Suprapubic skin (tissue), 4 donors: ENCODE results near the gene C5orf24. TPM values are rescaled to one million over a fixed set of nuclear protein-coding genes. Genes with fewer than 3 reads are reported as not detected.
"Not testable (repeated sequence)": the region's sequence is repeated elsewhere in the genome, so short reads cannot be mapped to it uniquely, and the experiment has no call there.

Source experiments
- DNase-seq, 2 donors: peaks; one replicate each; pipeline ENCODE4 v3.0.0-alpha.2; 2019; ENCODE audit warnings: low spot score in 2 of 2
- H3K27ac ChIP-seq: fragments of 200-600 bp; sonication (generic); one replicate; pipeline ENCODE4 v1.5.1; 2019
- H3K27me3 ChIP-seq: fragments of 200-600 bp; sonication (generic); one replicate; pipeline ENCODE4 v1.5.1; 2019
- H3K36me3 ChIP-seq: fragments of 200-600 bp; sonication (generic); one replicate; pipeline ENCODE4 v1.5.1; 2019
- H3K4me1 ChIP-seq: fragments of 200-600 bp; sonication (generic); one replicate; pipeline ENCODE4 v1.5.1; 2019
- H3K4me3 ChIP-seq: fragments of 200-600 bp; sonication (generic); one replicate; pipeline ENCODE4 v1.5.1; 2019; ENCODE audit warnings: mild to moderate bottlenecking
- H3K9me3 ChIP-seq: fragments of 200-600 bp; sonication (generic); one replicate; pipeline ENCODE4 v1.5.1; 2019
- CTCF ChIP-seq, 2 donors: fragments of 200-600 bp in 1 of 2; fragments of 450-650 bp in 1 of 2; sonication (generic) in 1 of 2; IDR thresholded peaks; one replicate each; pipeline ENCODE4 v1.5.1; 2016 to 2019; ENCODE audit warnings: antibody characterized with exemption in 2 of 2, mild to moderate bottlenecking in 1 of 2, moderate library complexity in 1 of 2
- EP300 ChIP-seq: sonication (generic); formaldehyde crosslinking; IDR thresholded peaks from one replicate; pipeline ENCODE4 v1.6.1; 2017; ENCODE audit warnings: antibody characterized with exemption
- POLR2A ChIP-seq, 2 donors: fragments of 450-650 bp; IDR thresholded peaks; one replicate each; pipeline ENCODE4 v1.6.1; 2017; ENCODE audit warnings: antibody characterized with exemption in 2 of 2, mild to moderate bottlenecking in 2 of 2, moderate library complexity in 2 of 2
- POLR2AphosphoS5 ChIP-seq, 3 donors: sonication (generic); formaldehyde crosslinking; IDR thresholded peaks; one replicate each; pipeline ENCODE4 v1.6.1; 2017; ENCODE audit warnings: antibody characterized with exemption in 3 of 3
- WGBS: methylation state at CpG from one replicate; pipeline ENCODE4 v1.1.5; 2018; 5-methylcytosine and 5-hydroxymethylcytosine counted together
- total RNA-seq, 4 donors: library from RNA; depleted of rRNA; stranded (reverse); fragments of >200 nt; gene quantifications; one replicate each; pipeline ENCODE4 v1.1.0, GENCODE V29; 2016

Gene C5orf24
- total RNA-seq, 4 donors from 2014 or later: 32.2 to 47.3 (median 38.0) TPM

- WGBS: 6% methylated on average over 12 of the region's 12 CpGs
Measured at GRCh38 chr5:134845335-134845851, 375 bp upstream of the C5orf24 start.

GRCh38 chr5:134846641-134846960, 833 bp downstream of the C5orf24 start:
- Histone ChIP-seq H3K27ac (peak overlapping the region; percentile 94), H3K9me3 (no peaks in the 10 kb centered on the region), H3K4me1 (peaks cover 37% of the 10 kb centered on the region), H3K27me3 (no peaks in the 10 kb centered on the region), H3K4me3 (peak overlapping the region; percentile 76), H3K36me3 (peaks cover 4% of the 10 kb centered on the region)
- DNase-seq: no peak
- WGBS: under 1% methylated on average over 11 of the region's 11 CpGs
- no peak for TF ChIP-seq POLR2AphosphoS5 (IDR thresholded peaks at IDR 0.05)
- no peak for TF ChIP-seq EP300
- TF ChIP-seq CTCF (IDR thresholded peaks at IDR 0.05): no peak
- no peak for TF ChIP-seq POLR2A (IDR thresholded peaks at IDR 0.05)

More at GRCh38 chr5:134845335-134845851, 375 bp upstream of the C5orf24 start:
- no peaks in the 10 kb centered on the region for H3K27me3 ChIP-seq
- no peaks in the 10 kb centered on the region for H3K9me3 ChIP-seq
- no peak for DNase-seq
- TF ChIP-seq CTCF (IDR thresholded peaks at IDR 0.05): no peak
- TF ChIP-seq EP300: no peak
- no peak for TF ChIP-seq POLR2A (IDR thresholded peaks at IDR 0.05)
- no peak for TF ChIP-seq POLR2AphosphoS5 (IDR thresholded peaks at IDR 0.05)
- peak overlapping the region; percentile 76 for H3K4me3 ChIP-seq
- H3K27ac ChIP-seq: peak overlapping the region; percentile 94
- H3K36me3 ChIP-seq: peaks cover 6% of the 10 kb centered on the region
- H3K4me1 ChIP-seq: peaks cover 31% of the 10 kb centered on the region

- Histone ChIP-seq H3K4me1 (peaks cover 37% of the 10 kb centered on the region), H3K36me3 (peaks cover 12% of the 10 kb centered on the region)
- DNase-seq, H3K27ac ChIP-seq, H3K4me3 ChIP-seq, H3K9me3 ChIP-seq, H3K27me3 ChIP-seq: not testable (repeated sequence)
- 86% methylated on average over 7 of the region's 7 CpGs for WGBS
Measured at GRCh38 chr5:134849434-134849933, 3.7 kb downstream of the C5orf24 start.

- no peak for DNase-seq
- H3K27me3 ChIP-seq: no peaks in the 10 kb centered on the region
- no peak overlapping the region for H3K4me3 ChIP-seq
- no peaks in the 10 kb centered on the region for H3K9me3 ChIP-seq
- WGBS: 48% methylated on average over 1 of the region's 1 CpG
- peaks cover 30% of the 10 kb centered on the region for H3K36me3 ChIP-seq
- peaks cover 30% of the 10 kb centered on the region for H3K4me1 ChIP-seq
- TF ChIP-seq POLR2AphosphoS5 (IDR thresholded peaks at IDR 0.05) (no peak), CTCF (IDR thresholded peaks at IDR 0.05) (peak; percentile 2 to 20)
- no peak overlapping the region for H3K27ac ChIP-seq
Measured at GRCh38 chr5:134851307-134851923, 5.6 kb downstream of the C5orf24 start.

GRCh38 chr5:134856465-134856864, 10.7 kb downstream of the C5orf24 start:
- not testable (repeated sequence) for DNase-seq, H3K27ac ChIP-seq, H3K9me3 ChIP-seq, H3K27me3 ChIP-seq, H3K4me1 ChIP-seq, H3K4me3 ChIP-seq
- 91% methylated on average over 7 of the region's 7 CpGs for WGBS
- H3K36me3 ChIP-seq: peaks cover 55% of the 10 kb centered on the region

GRCh38 chr5:134857401-134857800, 11.6 kb downstream of the C5orf24 start:
- Histone ChIP-seq H3K27me3 (no peaks in the 10 kb centered on the region), H3K4me1 (no peaks in the 10 kb centered on the region), H3K9me3 (no peaks in the 10 kb centered on the region), H3K4me3 (no peak overlapping the region), H3K36me3 (peaks cover 55% of the 10 kb centered on the region), H3K27ac (no peak overlapping the region)
- 79% methylated on average over 3 of the region's 3 CpGs for WGBS
- TF ChIP-seq EP300 (no peak), POLR2A (IDR thresholded peaks at IDR 0.05) (no peak), POLR2AphosphoS5 (IDR thresholded peaks at IDR 0.05) (no peak), CTCF (IDR thresholded peaks at IDR 0.05) (no peak)
- DNase-seq: no peak
